Trophoblast cell (in vitro differentiated cells and primary cell): ENCODE measurements around the gene WNK2.
A peak's percentile ranks its signal among the peaks of the same experiment; 100 is the strongest.

ENCODE experiments used
- DNase-seq, 2 donors: peaks; one replicate each; pipeline ENCODE4 v3.0.0-alpha.2; 2016
- H2AFZ ChIP-seq: 2 replicates; pipeline ENCODE4 v1.6.1; 2013; ENCODE audit warnings: low read length, moderate library complexity, mild to moderate bottlenecking; ENCODE audit not compliant: insufficient read depth, poor library complexity
- H2AK5ac ChIP-seq: 2 replicates; pipeline ENCODE4 v1.6.1; 2013; ENCODE audit warnings: mild to moderate bottlenecking, low read length
- H2BK120ac ChIP-seq: 2 replicates; pipeline ENCODE4 v1.6.1; 2013; ENCODE audit warnings: low read length, mild to moderate bottlenecking, moderate library complexity; ENCODE audit not compliant: insufficient read depth, poor library complexity
- H2BK12ac ChIP-seq: 2 replicates; pipeline ENCODE4 v1.6.1; 2013; ENCODE audit warnings: mild to moderate bottlenecking, low read length, moderate library complexity
- H2BK5ac ChIP-seq: 2 replicates; pipeline ENCODE4 v1.6.1; 2013; ENCODE audit warnings: low read length, low read depth, moderate library complexity, mild to moderate bottlenecking; ENCODE audit not compliant: poor library complexity
- H3K14ac ChIP-seq: 2 replicates; pipeline ENCODE4 v1.6.1; 2013; ENCODE audit warnings: mild to moderate bottlenecking, low read length
- H3K18ac ChIP-seq: 2 replicates; pipeline ENCODE4 v1.6.1; 2013; ENCODE audit warnings: mild to moderate bottlenecking, low read length
- H3K23ac ChIP-seq: 2 replicates; pipeline ENCODE4 v1.6.1; 2013; ENCODE audit warnings: low read length
- H3K27ac ChIP-seq: 2 replicates; pipeline ENCODE4 v1.5.1; 2013; ENCODE audit warnings: low read depth, mild to moderate bottlenecking, inconsistent platforms, low read length, moderate library complexity
- H3K27me3 ChIP-seq: 2 replicates; pipeline ENCODE4 v1.6.1; 2013; ENCODE audit warnings: inconsistent platforms, mild to moderate bottlenecking, low read length, moderate library complexity; ENCODE audit not compliant: insufficient read depth
- H3K36me3 ChIP-seq, 2 experiments: 1 replicate in 1 of 2; 2 replicates in 1 of 2; pipeline ENCODE4 v1.6.1; 2013; ENCODE audit warnings: low read length in 2 of 2, mild to moderate bottlenecking in 2 of 2, moderate library complexity in 1 of 2; ENCODE audit not compliant: insufficient read depth in 2 of 2, control insufficient read depth in 1 of 2
- H3K4ac ChIP-seq: 2 replicates; pipeline ENCODE4 v1.6.1; 2013; ENCODE audit warnings: low read depth, mild to moderate bottlenecking, low read length, moderate library complexity
- H3K4me1 ChIP-seq, 2 experiments: 1 replicate in 1 of 2; 2 replicates in 1 of 2; pipeline ENCODE4 v1.6.1; 2013; ENCODE audit warnings: low read length in 2 of 2, mild to moderate bottlenecking in 2 of 2, moderate library complexity in 1 of 2; ENCODE audit not compliant: insufficient read depth in 2 of 2, control insufficient read depth in 1 of 2
- H3K4me2 ChIP-seq: 2 replicates; pipeline ENCODE4 v1.6.1; 2013; ENCODE audit warnings: inconsistent platforms, mild to moderate bottlenecking, low read length, moderate library complexity
- H3K4me3 ChIP-seq: 2 replicates; pipeline ENCODE4 v1.5.1; 2013; ENCODE audit warnings: mild to moderate bottlenecking, low read depth, low read length, inconsistent platforms
- H3K79me1 ChIP-seq: one replicate; pipeline ENCODE4 v1.6.1; 2013; ENCODE audit warnings: low read length
- H3K79me2 ChIP-seq: 2 replicates; pipeline ENCODE4 v1.6.1; 2013; ENCODE audit warnings: low read length, mild to moderate bottlenecking; ENCODE audit not compliant: control insufficient read depth, insufficient read depth, poor library complexity
- H3K9ac ChIP-seq: 2 replicates; pipeline ENCODE4 v1.6.1; 2013; ENCODE audit warnings: mild to moderate bottlenecking, low read length
- H3K9me3 ChIP-seq: 2 replicates; pipeline ENCODE4 v1.6.1; 2013; ENCODE audit warnings: low read depth, mild to moderate bottlenecking, control low read depth, inconsistent platforms, low read length; ENCODE audit not compliant: insufficient read depth
- H4K12ac ChIP-seq: 2 replicates; pipeline ENCODE4 v1.6.1; 2013; ENCODE audit warnings: low read depth, mild to moderate bottlenecking, low read length, moderate library complexity
- H4K8ac ChIP-seq: 2 replicates; pipeline ENCODE4 v1.6.1; 2013; ENCODE audit warnings: low read depth, mild to moderate bottlenecking, low read length, moderate library complexity
- H4K91ac ChIP-seq: one replicate; pipeline ENCODE4 v1.6.1; 2013; ENCODE audit warnings: low read depth, mild to moderate bottlenecking, low read length, moderate library complexity
- WGBS: extraction: QIAGEN DNeasy Blood & Tissue Kit; methylation state at CpG from one replicate; pipeline ENCODE4 v1.1.7; 2013; ENCODE audit warnings: missing lambda C conversion rate; ENCODE audit not compliant: insufficient read length, insufficient coverage; ENCODE audit errors: extremely low coverage; 5-methylcytosine and 5-hydroxymethylcytosine counted together

The WNK2 gene

DNA sequence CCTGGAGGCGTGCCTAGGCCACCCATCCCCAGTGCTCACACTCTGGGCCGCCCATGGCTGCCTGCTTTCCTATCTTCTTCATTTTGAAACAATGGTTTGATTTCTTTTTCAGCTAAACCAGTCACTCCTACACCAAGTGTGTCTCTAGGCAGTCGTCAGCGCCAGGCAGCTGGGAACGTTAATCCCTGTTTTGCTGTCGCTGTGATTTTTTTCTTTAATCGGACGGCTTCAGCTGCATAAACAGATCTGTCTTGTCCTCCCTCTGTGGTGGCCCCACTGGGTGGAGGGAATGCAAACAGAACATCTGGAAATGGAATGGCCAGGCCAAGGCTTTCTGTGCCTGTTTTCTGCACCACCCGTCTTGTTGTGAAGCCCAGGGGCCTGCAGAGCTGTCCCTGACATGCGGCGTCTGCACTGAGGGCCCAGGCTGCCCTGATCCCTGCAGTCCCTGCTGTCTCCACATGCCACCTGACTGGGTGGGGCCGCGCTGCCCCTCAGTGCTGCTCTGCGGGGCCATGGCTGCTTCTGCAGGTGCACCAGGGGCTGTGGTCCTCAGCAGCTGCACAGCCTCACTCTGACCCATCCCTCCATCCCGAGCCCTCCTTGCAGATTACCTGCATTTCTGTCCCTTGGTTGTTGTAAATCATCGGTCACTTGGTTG is 51.5 kb downstream of the WNK2 start:
- no peak overlapping the region for H3K9ac ChIP-seq
- H4K12ac ChIP-seq, result no peak overlapping the region
- no peak overlapping the region for H2AFZ ChIP-seq
- peaks cover 4% of the 10 kb centered on the region for H3K9me3 ChIP-seq
- no peak overlapping the region for H3K23ac ChIP-seq
- H3K79me1 ChIP-seq, result no peaks in the 10 kb centered on the region
- H3K4me1 ChIP-seq, result no peaks in the 10 kb centered on the region
- H4K8ac ChIP-seq, result no peak overlapping the region
- H3K36me3 ChIP-seq, result no peaks in the 10 kb centered on the region
- no peak overlapping the region for H3K27ac ChIP-seq
- no peak overlapping the region for H3K4ac ChIP-seq
- no peaks in the 10 kb centered on the region for H3K79me2 ChIP-seq
- no peak overlapping the region for H3K14ac ChIP-seq
- peak overlapping the region; percentile 28 for H3K4me3 ChIP-seq
- H4K91ac ChIP-seq, result no peak overlapping the region
- H3K18ac ChIP-seq, result no peak overlapping the region
- no peak overlapping the region for H2BK5ac ChIP-seq
- DNase-seq, result no peak
- no peaks in the 10 kb centered on the region for H3K27me3 ChIP-seq
- H3K4me2 ChIP-seq, result no peak overlapping the region
- H2BK120ac ChIP-seq, result no peak overlapping the region
- no peak overlapping the region for H2AK5ac ChIP-seq
- no CpG with 5 or more reads among the region's 16 CpGs for WGBS
- no peak overlapping the region for H2BK12ac ChIP-seq

DNA sequence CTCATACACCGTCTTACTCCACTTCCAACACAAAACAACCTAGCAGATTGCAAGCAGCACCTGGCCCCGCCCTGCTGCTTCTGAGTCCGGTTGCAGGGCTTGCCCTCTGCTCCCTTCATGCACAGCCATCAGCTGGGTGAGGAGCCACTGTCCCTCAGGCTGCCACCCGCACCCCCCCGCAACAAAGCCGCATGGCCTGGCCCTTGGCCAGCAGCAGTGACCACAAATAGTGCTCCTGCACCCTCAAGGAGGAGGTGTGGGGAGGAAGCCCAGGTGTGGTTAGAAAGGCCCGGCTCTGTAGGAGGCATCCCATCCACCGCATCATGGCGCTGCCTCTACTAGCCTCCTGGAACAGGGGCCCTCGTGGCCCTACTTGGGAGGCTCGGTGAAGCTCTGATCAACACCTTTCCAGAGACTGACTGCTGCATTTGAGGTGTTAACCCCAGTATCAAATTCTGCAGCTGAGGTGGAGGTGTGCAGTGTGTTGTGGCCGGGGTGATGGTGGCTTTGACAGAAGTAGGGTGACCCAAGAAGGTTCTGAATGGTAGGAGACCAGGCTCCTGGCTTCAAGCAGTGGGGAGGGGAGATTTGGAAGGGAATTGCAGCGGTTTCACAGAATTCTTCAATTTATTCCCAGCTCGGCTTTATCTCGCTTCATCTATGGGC is 52.7 kb downstream of the WNK2 start:
- no peak overlapping the region for H2BK120ac ChIP-seq
- H4K8ac ChIP-seq, result no peak overlapping the region
- H3K18ac ChIP-seq, result no peak overlapping the region
- no peak for DNase-seq
- H4K91ac ChIP-seq, result no peak overlapping the region
- no peak overlapping the region for H3K27ac ChIP-seq
- H3K4me1 ChIP-seq, result no peaks in the 10 kb centered on the region
- H3K4me3 ChIP-seq, result no peak overlapping the region
- H2BK5ac ChIP-seq, result no peak overlapping the region
- H2AK5ac ChIP-seq, result no peak overlapping the region
- no peaks in the 10 kb centered on the region for H3K36me3 ChIP-seq
- no peak overlapping the region for H4K12ac ChIP-seq
- H3K4ac ChIP-seq, result no peak overlapping the region
- H3K79me2 ChIP-seq, result no peaks in the 10 kb centered on the region
- no peak overlapping the region for H3K23ac ChIP-seq
- H3K4me2 ChIP-seq, result no peak overlapping the region
- WGBS, result no CpG with 5 or more reads among the region's 15 CpGs
- no peaks in the 10 kb centered on the region for H3K27me3 ChIP-seq
- no peak overlapping the region for H2AFZ ChIP-seq
- H3K9ac ChIP-seq, result no peak overlapping the region
- H3K9me3 ChIP-seq, result no peaks in the 10 kb centered on the region
- H3K14ac ChIP-seq, result no peak overlapping the region
- H3K79me1 ChIP-seq, result no peaks in the 10 kb centered on the region
- no peak overlapping the region for H2BK12ac ChIP-seq

DNA sequence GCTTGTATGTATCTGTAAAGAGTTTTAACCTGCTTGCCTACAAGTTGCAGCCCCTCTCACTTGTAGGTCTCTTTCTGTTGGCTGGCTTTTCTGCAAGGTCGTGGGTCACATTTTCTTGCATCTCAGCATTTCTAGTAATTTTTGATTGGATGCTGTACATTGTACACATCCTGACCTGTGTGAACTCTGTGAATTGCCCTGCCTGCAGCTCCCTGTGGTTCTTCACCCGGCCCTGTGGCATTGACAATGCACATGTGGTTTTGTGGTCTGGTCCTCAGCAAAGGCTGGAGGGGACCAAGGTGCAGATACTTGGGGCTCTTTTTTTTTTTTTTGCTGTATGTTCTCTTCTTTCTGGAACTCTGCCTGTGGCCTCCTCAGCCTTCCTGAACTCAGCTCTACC is 53.6 kb downstream of the WNK2 start:
- WGBS, result no CpG with 5 or more reads among the region's 2 CpGs

DNA sequence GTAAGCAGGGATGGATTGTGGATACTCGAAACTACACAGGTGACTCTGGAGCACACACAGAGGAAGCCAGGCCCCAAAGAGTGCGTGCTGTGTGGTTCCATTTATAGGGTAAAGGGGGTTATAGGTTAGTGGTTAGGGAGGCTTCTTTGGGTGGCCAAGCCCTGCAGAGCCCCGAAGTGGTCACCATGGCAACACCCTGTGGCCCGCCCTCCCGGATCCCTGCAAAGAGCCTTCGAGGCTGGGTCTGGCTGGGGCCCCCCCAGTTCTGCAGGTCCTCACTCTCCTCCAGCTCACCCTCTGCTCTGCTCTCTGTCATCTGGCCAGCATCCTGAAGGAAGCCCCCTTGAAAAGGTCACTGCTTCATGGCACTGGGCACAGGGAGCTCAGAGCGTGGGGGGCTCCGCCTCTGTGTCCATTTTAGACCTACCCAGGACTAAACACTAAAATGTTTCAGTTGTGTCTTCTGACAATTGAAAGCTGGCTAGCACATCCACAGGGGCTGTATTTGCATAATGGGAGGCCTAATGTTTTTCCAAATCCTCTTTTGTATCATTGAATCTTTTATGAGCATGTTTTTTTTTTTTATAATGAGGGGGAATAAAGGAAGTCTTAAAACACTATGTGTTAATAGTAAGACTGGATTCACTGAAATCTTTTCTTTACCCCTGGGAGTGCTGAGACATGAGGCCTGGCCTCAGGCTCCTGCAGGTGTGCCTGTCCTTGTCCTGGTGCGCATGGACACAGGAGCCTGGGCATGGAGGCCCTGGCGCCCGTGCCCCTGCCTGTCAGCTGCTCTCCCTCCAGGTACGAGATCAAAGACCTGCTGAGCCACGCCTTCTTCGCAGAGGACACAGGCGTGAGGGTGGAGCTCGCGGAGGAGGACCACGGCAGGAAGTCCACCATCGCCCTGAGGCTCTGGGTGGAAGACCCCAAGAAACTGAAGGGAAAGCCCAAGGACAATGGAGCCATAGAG is 55.3 kb downstream of the WNK2 start:
- Histone ChIP-seq H3K4me3 (no peak overlapping the region), H3K4me2 (no peak overlapping the region), H3K4me1 (no peaks in the 10 kb centered on the region), H2AK5ac (no peak overlapping the region), H2AFZ (no peak overlapping the region), H3K27ac (no peak overlapping the region), H3K79me2 (no peaks in the 10 kb centered on the region), H4K8ac (no peak overlapping the region), H4K12ac (no peak overlapping the region), H3K14ac (no peak overlapping the region), H3K23ac (no peak overlapping the region), H3K18ac (no peak overlapping the region), H3K4ac (no peak overlapping the region), H3K9ac (no peak overlapping the region), H2BK120ac (no peak overlapping the region), H3K27me3 (no peaks in the 10 kb centered on the region), H4K91ac (no peak overlapping the region), H2BK12ac (no peak overlapping the region), H3K36me3 (no peaks in the 10 kb centered on the region), H2BK5ac (no peak overlapping the region), H3K79me1 (no peaks in the 10 kb centered on the region), H3K9me3 (no peaks in the 10 kb centered on the region)
- WGBS, result no CpG with 5 or more reads among the region's 19 CpGs
- DNase-seq, result no peak

More for the DNA sequence above, 53.6 kb downstream of the WNK2 start:
- H2BK12ac ChIP-seq, result no peak overlapping the region
- H4K91ac ChIP-seq, result no peak overlapping the region
- H3K9me3 ChIP-seq, result no peaks in the 10 kb centered on the region
- H2BK5ac ChIP-seq, result no peak overlapping the region
- H3K27ac ChIP-seq, result no peak overlapping the region
- no peaks in the 10 kb centered on the region for H3K4me1 ChIP-seq
- no peak overlapping the region for H3K14ac ChIP-seq
- H3K4me2 ChIP-seq, result no peak overlapping the region
- H3K9ac ChIP-seq, result no peak overlapping the region
- H4K12ac ChIP-seq, result no peak overlapping the region
- no peak overlapping the region for H2AK5ac ChIP-seq
- no peak overlapping the region for H3K23ac ChIP-seq
- H3K36me3 ChIP-seq, result no peaks in the 10 kb centered on the region
- H2BK120ac ChIP-seq, result no peak overlapping the region
- no peak overlapping the region for H2AFZ ChIP-seq
- no peak overlapping the region for H4K8ac ChIP-seq
- H3K79me2 ChIP-seq, result no peaks in the 10 kb centered on the region
- no peaks in the 10 kb centered on the region for H3K27me3 ChIP-seq
- DNase-seq, result no peak
- H3K4me3 ChIP-seq, result no peak overlapping the region
- H3K4ac ChIP-seq, result no peak overlapping the region
- H3K18ac ChIP-seq, result no peak overlapping the region
- H3K79me1 ChIP-seq, result no peaks in the 10 kb centered on the region
